Calu3 (cell line): ENCODE results near the gene MFAP4. TPM values are rescaled to one million over a fixed set of nuclear protein-coding genes. Genes with fewer than 3 reads are reported as not detected.
"Not testable (repeated sequence)": the region's sequence is repeated elsewhere in the genome, so short reads cannot be mapped to it uniquely, and the experiment has no call there.

Source experiments
- BruUV-seq: library from RNA; stranded (reverse); fragments of 400-500 nt; replicated peaks from 2 replicates; lab custom pipeline; 2021; lab: Mats Ljungman, UMichigan
- CTCF ChIA-PET: fragments of 300-600 bp; sonication (Branson Sonifier 250); formaldehyde crosslinking; loops from one replicate; lab custom pipeline; 2022; ENCODE audit warnings: antibody characterized with exemption; lab: Charles Lee
- DNase-seq: peaks from one replicate; pipeline ENCODE4 v3.0.0; 2022
- H3K27ac Mint-ChIP-seq: one replicate; pipeline ENCODE4 v1.8.0; 2022; ENCODE audit warnings: mixed read lengths; ENCODE audit not compliant: unreplicated experiment
- H3K27me3 Mint-ChIP-seq: one replicate; pipeline ENCODE4 v1.8.0; 2022; ENCODE audit warnings: mixed read lengths; ENCODE audit not compliant: unreplicated experiment
- H3K36me3 Mint-ChIP-seq: one replicate; pipeline ENCODE4 v1.8.0; 2022; ENCODE audit warnings: mild to moderate bottlenecking, moderate library complexity, mixed read lengths; ENCODE audit not compliant: insufficient read depth, unreplicated experiment
- H3K4me1 Mint-ChIP-seq: one replicate; pipeline ENCODE4 v1.8.0; 2022; ENCODE audit warnings: mild to moderate bottlenecking, low read depth, mixed read lengths; ENCODE audit not compliant: unreplicated experiment
- H3K4me3 Mint-ChIP-seq: one replicate; pipeline ENCODE4 v1.8.0; 2022; ENCODE audit warnings: mild to moderate bottlenecking, low read depth, moderate library complexity, mixed read lengths; ENCODE audit not compliant: unreplicated experiment
- H3K9me3 Mint-ChIP-seq: one replicate; pipeline ENCODE4 v1.8.0; 2022; ENCODE audit warnings: low read depth, mixed read lengths; ENCODE audit not compliant: unreplicated experiment
- intact Hi-C: fragments of 100-400 bp; cut with micrococcal nuclease; formaldehyde crosslinking; loops from one replicate; pipeline ENCODE4 v1.10.0; 2022; ENCODE audit not compliant: unreplicated experiment
- total RNA-seq: library from RNA; stranded (reverse); gene quantifications from 2 replicates; pipeline ENCODE4 v1.2.3, GENCODE V29; 2022
- TF ChIP-seq, protein P1 (sequence below): fragments of 200-600 bp; IDR thresholded peaks from one replicate; pipeline ENCODE4 v1.8.0; 2022; ENCODE audit warnings: antibody characterized with exemption; ENCODE audit not compliant: unreplicated experiment

Gene MFAP4
- total RNA-seq, 1 experiment from 2014 or later: not detected

DNA sequence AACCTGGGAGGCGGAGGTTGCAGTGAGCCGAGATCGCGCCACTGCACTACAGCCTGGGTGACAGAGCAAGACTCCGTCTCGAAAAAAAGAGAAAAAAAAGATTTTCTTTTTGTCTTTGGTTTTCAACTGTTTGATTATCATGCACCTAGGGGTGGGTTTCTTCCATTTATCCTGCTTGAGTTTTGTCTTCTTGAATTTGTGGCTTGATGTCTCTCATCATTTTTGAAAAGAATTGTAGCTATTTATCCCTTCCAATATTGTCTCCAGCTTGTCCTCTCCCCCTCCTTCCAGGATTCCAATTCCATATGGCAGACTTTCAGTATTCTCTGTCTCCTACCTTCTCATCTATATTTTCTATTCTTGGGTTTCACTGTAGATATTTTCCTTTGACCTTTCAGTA lies 32.2 kb downstream of the MFAP4 start:
- CTCF ChIA-PET: interaction anchor here (0.7 kb wide), 1 partner anchor 21 kb away, joined by 3 read pairs; no protein-coding TSS in a partner anchor
- no peaks in the 10 kb centered on the region for H3K4me1 Mint-ChIP-seq
- DNase-seq: no peak
- H3K27me3 Mint-ChIP-seq: no peaks in the 10 kb centered on the region
- intact Hi-C loops: no loop called here
- no peaks in the 10 kb centered on the region for H3K9me3 Mint-ChIP-seq
- BruUV-seq: no TSS peak
- H3K4me3 Mint-ChIP-seq: no peak overlapping the region
- TF ChIP-seq, protein P1, sequence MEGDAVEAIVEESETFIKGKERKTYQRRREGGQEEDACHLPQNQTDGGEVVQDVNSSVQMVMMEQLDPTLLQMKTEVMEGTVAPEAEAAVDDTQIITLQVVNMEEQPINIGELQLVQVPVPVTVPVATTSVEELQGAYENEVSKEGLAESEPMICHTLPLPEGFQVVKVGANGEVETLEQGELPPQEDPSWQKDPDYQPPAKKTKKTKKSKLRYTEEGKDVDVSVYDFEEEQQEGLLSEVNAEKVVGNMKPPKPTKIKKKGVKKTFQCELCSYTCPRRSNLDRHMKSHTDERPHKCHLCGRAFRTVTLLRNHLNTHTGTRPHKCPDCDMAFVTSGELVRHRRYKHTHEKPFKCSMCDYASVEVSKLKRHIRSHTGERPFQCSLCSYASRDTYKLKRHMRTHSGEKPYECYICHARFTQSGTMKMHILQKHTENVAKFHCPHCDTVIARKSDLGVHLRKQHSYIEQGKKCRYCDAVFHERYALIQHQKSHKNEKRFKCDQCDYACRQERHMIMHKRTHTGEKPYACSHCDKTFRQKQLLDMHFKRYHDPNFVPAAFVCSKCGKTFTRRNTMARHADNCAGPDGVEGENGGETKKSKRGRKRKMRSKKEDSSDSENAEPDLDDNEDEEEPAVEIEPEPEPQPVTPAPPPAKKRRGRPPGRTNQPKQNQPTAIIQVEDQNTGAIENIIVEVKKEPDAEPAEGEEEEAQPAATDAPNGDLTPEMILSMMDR: no peak
- peaks cover 7% of the 10 kb centered on the region for H3K36me3 Mint-ChIP-seq
- H3K27ac Mint-ChIP-seq: no peak overlapping the region

DNA sequence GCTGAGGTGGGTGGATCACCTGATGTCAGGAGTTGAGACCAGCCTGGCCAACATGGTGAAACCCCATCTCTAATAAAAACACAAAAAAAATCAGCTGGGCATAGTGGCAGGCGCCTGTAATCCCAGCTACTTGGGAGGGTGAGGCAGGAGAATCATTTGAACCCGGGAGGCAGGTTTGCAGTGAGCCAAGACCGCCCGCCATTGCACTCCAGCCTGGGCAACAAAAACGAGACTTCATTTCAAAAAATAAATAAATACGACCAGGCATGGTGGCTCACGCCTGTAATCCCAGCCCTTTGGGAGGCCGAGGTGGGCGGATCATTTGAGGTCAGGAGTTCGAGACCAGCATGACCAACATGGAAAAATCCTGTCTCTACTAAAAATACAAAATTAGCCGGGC lies 33.6 kb downstream of the MFAP4 start:
- BruUV-seq, H3K4me1 Mint-ChIP-seq, H3K27me3 Mint-ChIP-seq, CTCF ChIA-PET, intact Hi-C loops, H3K36me3 Mint-ChIP-seq, H3K27ac Mint-ChIP-seq, H3K9me3 Mint-ChIP-seq, DNase-seq, H3K4me3 Mint-ChIP-seq: not testable (repeated sequence)

DNA sequence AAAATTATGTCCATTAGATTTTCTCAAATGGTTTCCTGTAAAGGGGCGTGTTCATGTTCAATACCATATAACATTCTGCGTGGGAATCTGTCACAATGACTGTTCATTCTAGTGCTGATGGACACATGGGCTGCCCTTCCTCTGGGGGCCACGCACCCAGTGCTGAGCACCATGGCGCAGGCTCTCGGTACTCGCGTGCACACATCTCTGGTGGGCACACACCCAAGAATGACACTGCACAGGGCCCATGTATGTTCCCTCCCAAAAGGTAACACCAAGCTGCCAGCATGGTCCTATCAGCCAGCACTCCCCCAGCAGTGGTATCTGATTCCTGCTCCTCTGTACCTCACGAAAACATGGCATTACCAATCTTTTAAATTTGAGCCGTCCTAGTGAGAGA lies 38.2 kb downstream of the MFAP4 start:
- BruUV-seq: no TSS peak
- H3K36me3 Mint-ChIP-seq: peaks cover 14% of the 10 kb centered on the region
- no peak overlapping the region for H3K4me3 Mint-ChIP-seq
- no peaks in the 10 kb centered on the region for H3K9me3 Mint-ChIP-seq
- H3K4me1 Mint-ChIP-seq: peaks cover 9% of the 10 kb centered on the region
- no peak overlapping the region for H3K27ac Mint-ChIP-seq
- intact Hi-C loops: no loop called here
- no peaks in the 10 kb centered on the region for H3K27me3 Mint-ChIP-seq
- DNase-seq: no peak
- CTCF ChIA-PET: no interaction called here
- TF ChIP-seq, protein P1: no peak

DNA sequence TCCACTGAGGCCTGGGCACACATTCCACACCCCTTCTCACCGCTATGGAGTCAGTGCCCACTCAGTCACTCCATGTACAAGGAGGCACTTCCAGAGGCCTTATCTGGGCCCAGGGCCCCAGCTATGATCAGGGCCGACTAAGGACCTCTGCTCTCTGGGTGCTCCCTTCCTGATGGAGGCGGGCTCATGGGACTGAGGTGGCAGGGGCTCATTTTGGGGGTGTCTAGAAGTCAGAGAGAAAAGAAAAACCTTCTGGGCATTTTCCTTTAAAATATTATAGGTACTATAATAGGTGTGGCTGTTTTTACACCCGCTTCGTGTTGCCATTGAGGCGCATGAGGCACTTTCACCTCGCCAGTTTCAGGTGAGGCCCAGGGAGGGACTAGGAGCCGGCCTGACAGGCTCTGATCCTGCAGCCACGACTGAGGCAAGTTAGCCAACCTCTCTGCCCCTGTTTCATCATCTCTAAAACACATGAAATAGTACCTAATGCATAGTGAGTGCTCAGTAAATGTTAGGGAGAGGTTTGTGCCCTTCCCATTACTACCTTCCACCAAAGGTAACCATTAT lies 38.8 kb downstream of the MFAP4 start:
- TF ChIP-seq, protein P1: no peak
- Mint-ChIP-seq H3K27ac (no peak overlapping the region), H3K36me3 (peaks cover 14% of the 10 kb centered on the region), H3K27me3 (no peaks in the 10 kb centered on the region), H3K4me3 (no peak overlapping the region), H3K4me1 (peaks cover 9% of the 10 kb centered on the region), H3K9me3 (no peaks in the 10 kb centered on the region)
- intact Hi-C loops: no loop called here
- no peak for DNase-seq
- no TSS peak for BruUV-seq
- CTCF ChIA-PET: no interaction called here

DNA sequence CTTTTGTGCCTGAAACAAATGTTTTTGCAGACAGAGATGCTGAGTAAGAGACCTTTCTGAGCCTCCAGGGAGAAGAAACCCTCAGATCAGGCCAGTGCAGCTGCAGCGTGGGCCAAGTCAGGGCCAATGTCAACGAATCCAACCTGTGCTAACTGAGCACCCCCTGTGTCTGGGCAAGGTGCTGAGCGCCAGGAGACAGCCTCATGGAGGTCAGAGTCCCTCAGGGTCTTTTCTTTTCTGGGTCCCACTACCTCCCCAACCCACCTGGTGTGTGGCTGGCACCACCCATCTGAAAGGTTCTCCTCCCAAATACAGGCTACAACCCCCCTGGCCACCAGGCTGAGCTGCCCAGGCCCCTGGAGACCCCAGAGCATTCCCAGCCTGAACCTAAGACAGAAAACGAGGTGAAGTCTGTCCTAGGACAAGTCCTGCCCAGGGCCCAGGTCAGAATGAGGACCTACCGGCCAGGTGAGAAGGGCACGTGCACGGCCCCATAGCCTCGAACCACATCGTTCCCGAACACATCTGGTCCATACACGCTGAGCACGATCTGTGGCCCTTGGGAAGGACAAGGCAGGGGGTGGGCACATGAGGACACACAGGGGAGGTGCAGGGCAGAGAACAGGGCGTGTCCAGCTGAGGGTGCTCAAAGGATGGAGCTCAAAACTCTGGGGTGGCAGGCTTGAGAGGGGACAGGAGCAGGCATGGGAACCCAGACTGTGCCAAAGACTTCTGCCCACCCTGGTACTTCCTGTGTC lies 39.5 kb downstream of the MFAP4 start:
- no peak overlapping the region for H3K27ac Mint-ChIP-seq
- H3K4me1 Mint-ChIP-seq: peaks cover 9% of the 10 kb centered on the region
- TF ChIP-seq, protein P1: no peak
- no peaks in the 10 kb centered on the region for H3K27me3 Mint-ChIP-seq
- peaks cover 14% of the 10 kb centered on the region for H3K36me3 Mint-ChIP-seq
- CTCF ChIA-PET: no interaction called here
- intact Hi-C loops: no loop called here
- BruUV-seq: no TSS peak
- no peaks in the 10 kb centered on the region for H3K9me3 Mint-ChIP-seq
- H3K4me3 Mint-ChIP-seq: no peak overlapping the region
- no peak for DNase-seq
